Measurements from ENCODE around the gene KLHL25. TPM values are rescaled to one million over a fixed set of nuclear protein-coding genes. Genes with fewer than 3 reads are reported as not detected.

The KLHL25 gene
- total and polyA plus RNA-seq, 4 donors: 16.6 to 35.6 (median 25.6) TPM

DNA sequence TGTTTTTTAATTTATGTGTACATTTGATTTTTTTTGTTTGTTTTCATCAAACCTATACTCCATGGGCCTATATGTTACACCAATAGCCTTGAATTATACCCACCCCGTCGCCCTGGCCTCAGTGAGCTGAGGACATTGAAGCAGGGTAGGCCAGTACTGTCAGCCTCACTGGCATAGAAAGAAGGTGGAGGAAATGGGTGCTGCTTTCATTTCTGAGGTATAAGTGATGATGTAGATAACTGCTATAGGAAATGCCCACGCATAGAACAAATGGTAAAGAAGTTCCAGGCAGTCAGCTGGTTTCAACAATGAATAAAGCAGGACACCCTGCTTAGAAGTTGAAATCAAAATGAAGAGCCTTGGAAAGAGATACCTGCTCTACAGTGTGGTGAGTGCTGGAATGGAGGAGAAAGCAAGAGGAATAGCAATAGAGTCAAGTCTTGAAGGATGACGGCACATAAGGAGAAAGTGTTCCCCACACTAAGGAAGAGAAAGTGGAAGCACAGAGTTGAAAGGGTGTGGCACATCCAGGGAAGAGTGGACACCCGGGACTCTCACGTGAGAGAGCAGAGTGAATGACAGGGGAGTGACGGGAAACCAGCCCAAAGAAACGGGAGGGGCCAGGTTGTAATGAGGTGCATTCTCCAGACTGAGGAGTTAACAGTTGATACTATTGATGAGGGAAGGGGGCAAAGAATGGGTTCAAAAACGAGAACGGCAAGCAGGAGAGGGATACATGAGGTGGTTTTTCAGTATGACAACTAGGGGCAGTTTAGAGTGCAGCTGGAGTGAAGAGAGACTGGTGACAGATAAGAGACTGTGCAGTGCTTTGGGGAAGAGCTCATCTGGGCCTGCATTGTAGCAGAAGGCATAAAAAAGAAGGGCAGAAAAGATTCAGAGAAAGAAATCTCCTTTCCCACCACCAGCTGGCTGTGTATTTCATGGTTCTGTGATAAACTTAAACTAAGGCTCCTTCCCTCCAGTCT lies 70.5 kb downstream of the KLHL25 start:
- Histone ChIP-seq H3K36me3 (ENCODE audit: control insufficient read depth, insufficient read depth, low read length) (peaks cover 18% of the 10 kb centered on the region), H3K4me3 (ENCODE audit: low read depth, low read length) (no peak overlapping the region), H3K9me3 (ENCODE audit: control insufficient read depth, insufficient read depth, low read length) (no peaks in the 10 kb centered on the region), H3K27me3 (ENCODE audit: control insufficient read depth, insufficient read depth, low read length) (no peaks in the 10 kb centered on the region), H3K4me1 (ENCODE audit: control insufficient read depth, insufficient read depth, low read length) (no peaks in the 10 kb centered on the region), H3K27ac (ENCODE audit: low read depth, low read length) (peak overlapping the region; percentile 10)
- 70% methylated on average over 9 of the region's 10 CpGs for WGBS (ENCODE audit: insufficient coverage)
- no peak for DNase-seq (ENCODE audit: low read depth in 4 of 6, low spot score in 6 of 6)

DNA sequence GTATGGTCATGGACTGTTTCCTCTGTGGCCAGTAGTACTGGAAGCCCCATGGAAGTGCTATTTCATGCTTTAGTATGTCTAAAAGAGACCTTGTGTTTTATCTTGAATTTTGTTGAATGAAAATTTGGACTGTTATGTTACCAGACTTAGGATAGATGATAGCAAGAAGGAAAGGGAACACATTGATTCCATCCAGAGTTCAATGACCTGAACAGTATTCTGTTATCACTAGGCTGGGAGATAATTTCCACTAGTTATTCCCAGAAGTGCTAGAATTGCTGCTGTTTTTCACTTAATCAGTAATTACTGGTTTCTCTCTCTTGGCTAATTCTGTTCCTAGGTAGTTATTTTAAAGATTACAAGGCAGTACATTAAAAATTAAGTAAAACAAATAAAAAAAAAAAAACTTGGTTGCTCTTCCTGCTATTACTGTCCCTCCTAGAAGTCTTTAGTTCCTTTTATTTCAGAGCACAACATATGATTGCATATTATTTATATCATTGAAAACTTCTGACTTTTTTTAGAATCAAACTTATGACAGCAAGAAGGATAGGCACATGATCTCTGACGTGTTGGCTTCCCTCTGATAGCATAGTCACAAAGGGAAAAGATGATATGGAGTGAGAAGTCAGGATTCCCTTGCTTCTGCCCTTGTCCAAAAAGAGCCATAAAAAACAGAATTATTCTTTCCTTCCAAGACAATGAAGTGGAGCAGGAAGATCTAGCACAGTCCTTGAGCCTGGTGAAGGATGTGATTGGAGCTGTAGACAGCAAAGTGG lies 72.2 kb downstream of the KLHL25 start:
- Histone ChIP-seq H3K27me3 (ENCODE audit: control insufficient read depth, insufficient read depth, low read length) (no peaks in the 10 kb centered on the region), H3K4me1 (ENCODE audit: control insufficient read depth, insufficient read depth, low read length) (no peaks in the 10 kb centered on the region), H3K4me3 (ENCODE audit: low read depth, low read length) (no peak overlapping the region), H3K36me3 (ENCODE audit: control insufficient read depth, insufficient read depth, low read length) (peaks cover 20% of the 10 kb centered on the region), H3K27ac (ENCODE audit: low read depth, low read length) (no peak overlapping the region), H3K9me3 (ENCODE audit: control insufficient read depth, insufficient read depth, low read length) (no peaks in the 10 kb centered on the region)
- no peak for DNase-seq (ENCODE audit: low read depth in 4 of 6, low spot score in 6 of 6)
- WGBS (ENCODE audit: insufficient coverage): no CpG with 5 or more reads among the region's 1 CpG

DNA sequence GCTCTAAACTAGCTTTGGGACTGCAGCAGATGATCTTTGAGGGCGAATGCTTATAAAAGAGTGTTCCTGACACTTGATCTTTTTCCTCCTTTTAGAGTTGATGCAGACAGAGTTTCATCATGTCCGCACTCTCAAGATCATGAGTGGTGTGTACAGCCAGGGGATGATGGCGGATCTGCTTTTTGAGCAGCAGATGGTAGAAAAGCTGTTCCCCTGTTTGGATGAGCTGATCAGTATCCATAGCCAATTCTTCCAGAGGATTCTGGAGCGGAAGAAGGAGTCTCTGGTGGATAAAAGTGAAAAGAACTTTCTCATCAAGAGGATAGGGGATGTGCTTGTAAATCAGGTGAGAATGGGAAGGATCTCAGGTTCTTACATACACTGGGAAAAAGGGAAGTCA lies 75.7 kb downstream of the KLHL25 start:
- H3K4me1 ChIP-seq (ENCODE audit: control insufficient read depth, insufficient read depth, low read length): no peaks in the 10 kb centered on the region
- no peak overlapping the region for H3K4me3 ChIP-seq (ENCODE audit: low read depth, low read length)
- DNase-seq (ENCODE audit: low read depth in 4 of 6, low spot score in 6 of 6): peak in 1 of 6 donors; percentile 86
- H3K27me3 ChIP-seq (ENCODE audit: control insufficient read depth, insufficient read depth, low read length): no peaks in the 10 kb centered on the region
- H3K9me3 ChIP-seq (ENCODE audit: control insufficient read depth, insufficient read depth, low read length): no peaks in the 10 kb centered on the region
- H3K27ac ChIP-seq (ENCODE audit: low read depth, low read length): no peak overlapping the region
- peaks cover 16% of the 10 kb centered on the region for H3K36me3 ChIP-seq (ENCODE audit: control insufficient read depth, insufficient read depth, low read length)
- WGBS (ENCODE audit: insufficient coverage): 86% methylated on average over 3 of the region's 4 CpGs

DNA sequence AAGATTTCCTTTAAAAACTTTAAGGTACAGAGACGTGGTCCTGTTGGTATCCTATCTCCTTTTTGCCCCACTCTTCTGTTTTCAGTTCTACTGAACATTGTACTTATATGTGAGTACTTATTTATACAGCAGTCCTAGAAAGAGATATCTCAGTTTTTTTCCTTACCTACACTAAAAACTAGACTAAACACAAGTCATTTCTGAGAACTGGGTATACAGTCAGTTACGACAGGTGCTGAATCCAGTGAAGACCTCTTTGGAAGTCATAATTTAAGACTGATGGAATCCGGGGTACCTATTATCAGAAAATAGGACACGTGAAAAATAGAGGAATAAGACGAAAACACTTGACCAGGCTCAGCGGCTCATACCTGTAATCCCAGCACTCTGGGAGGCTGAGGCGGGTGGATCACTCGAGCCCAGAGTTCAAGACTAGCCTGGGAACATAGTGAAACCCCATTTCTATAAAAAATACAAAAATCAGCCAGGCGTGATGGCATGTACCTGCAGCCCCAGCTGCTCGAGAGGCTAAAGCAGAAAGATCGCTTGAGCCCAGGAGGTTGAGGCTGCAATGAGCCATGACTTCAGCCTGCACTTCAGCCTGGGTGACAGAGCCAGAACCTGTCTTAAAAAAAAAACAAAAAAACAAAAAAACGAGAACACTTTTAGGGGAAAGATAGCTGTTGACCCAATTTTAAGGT lies 76.3 kb downstream of the KLHL25 start:
- Histone ChIP-seq H3K27ac (ENCODE audit: low read depth, low read length) (no peak overlapping the region), H3K36me3 (ENCODE audit: control insufficient read depth, insufficient read depth, low read length) (peaks cover 16% of the 10 kb centered on the region)
- WGBS (ENCODE audit: insufficient coverage): 80% methylated on average over 5 of the region's 12 CpGs

DNA sequence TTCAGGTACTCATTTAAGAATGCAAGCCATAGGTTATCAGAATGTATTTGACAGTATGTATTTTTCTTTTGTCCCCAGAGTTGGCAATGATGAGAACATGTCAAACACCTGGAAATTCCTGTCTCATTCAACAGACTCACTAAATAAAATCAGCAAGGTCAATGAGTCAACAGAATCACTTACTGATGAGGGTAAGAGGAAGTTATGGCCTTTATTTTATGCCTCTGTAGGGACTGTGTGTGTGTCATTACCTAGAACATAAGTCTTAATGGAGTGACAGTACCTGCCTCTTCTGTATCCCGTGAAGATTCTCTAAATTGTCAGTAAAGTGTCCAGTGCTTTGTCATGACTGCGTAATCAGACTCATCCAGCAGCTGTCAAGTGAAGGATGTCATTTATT lies 77.5 kb downstream of the KLHL25 start:
- DNase-seq (ENCODE audit: low read depth in 4 of 6, low spot score in 6 of 6): no peak
- H3K27me3 ChIP-seq (ENCODE audit: control insufficient read depth, insufficient read depth, low read length): no peaks in the 10 kb centered on the region
- H3K27ac ChIP-seq (ENCODE audit: low read depth, low read length): no peak overlapping the region
- WGBS (ENCODE audit: insufficient coverage): 80% methylated on average over 1 of the region's 2 CpGs
- H3K4me1 ChIP-seq (ENCODE audit: control insufficient read depth, insufficient read depth, low read length): no peaks in the 10 kb centered on the region
- no peaks in the 10 kb centered on the region for H3K9me3 ChIP-seq (ENCODE audit: control insufficient read depth, insufficient read depth, low read length)
- peaks cover 16% of the 10 kb centered on the region for H3K36me3 ChIP-seq (ENCODE audit: control insufficient read depth, insufficient read depth, low read length)
- no peak overlapping the region for H3K4me3 ChIP-seq (ENCODE audit: low read depth, low read length)

More for the DNA sequence above, 76.3 kb downstream of the KLHL25 start:
- DNase-seq (ENCODE audit: low read depth in 4 of 6, low spot score in 6 of 6): no peak
- Histone ChIP-seq H3K27me3 (ENCODE audit: control insufficient read depth, insufficient read depth, low read length) (no peaks in the 10 kb centered on the region), H3K4me3 (ENCODE audit: low read depth, low read length) (no peak overlapping the region), H3K4me1 (ENCODE audit: control insufficient read depth, insufficient read depth, low read length) (no peaks in the 10 kb centered on the region), H3K9me3 (ENCODE audit: control insufficient read depth, insufficient read depth, low read length) (no peaks in the 10 kb centered on the region)

DNA sequence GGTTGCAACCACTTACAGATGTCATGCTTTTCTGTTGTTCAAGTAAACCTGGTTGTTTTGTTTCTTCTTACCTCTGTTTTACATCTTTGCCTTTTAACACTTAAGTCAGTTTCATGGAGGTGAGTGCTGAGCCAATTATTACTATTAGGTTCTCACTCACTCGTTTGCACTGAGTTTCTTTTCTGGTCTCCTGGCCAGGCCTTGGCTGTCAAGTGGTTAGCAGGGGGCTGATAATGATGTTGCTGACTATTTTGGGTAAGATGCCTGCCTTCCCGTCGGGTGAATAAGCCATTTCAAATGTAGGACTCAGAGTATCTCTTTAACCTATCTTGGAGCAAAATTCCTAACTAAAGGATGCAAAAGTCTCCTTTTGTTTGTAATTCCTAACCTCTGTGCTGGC lies 78.5 kb downstream of the KLHL25 start:
- DNase-seq (ENCODE audit: low read depth in 4 of 6, low spot score in 6 of 6): no peak
- Histone ChIP-seq H3K9me3 (ENCODE audit: control insufficient read depth, insufficient read depth, low read length) (no peaks in the 10 kb centered on the region), H3K27ac (ENCODE audit: low read depth, low read length) (no peak overlapping the region), H3K36me3 (ENCODE audit: control insufficient read depth, insufficient read depth, low read length) (peaks cover 20% of the 10 kb centered on the region), H3K4me1 (ENCODE audit: control insufficient read depth, insufficient read depth, low read length) (no peaks in the 10 kb centered on the region), H3K27me3 (ENCODE audit: control insufficient read depth, insufficient read depth, low read length) (no peaks in the 10 kb centered on the region), H3K4me3 (ENCODE audit: low read depth, low read length) (no peak overlapping the region)
- no CpG with 5 or more reads among the region's 3 CpGs for WGBS (ENCODE audit: insufficient coverage)

DNA sequence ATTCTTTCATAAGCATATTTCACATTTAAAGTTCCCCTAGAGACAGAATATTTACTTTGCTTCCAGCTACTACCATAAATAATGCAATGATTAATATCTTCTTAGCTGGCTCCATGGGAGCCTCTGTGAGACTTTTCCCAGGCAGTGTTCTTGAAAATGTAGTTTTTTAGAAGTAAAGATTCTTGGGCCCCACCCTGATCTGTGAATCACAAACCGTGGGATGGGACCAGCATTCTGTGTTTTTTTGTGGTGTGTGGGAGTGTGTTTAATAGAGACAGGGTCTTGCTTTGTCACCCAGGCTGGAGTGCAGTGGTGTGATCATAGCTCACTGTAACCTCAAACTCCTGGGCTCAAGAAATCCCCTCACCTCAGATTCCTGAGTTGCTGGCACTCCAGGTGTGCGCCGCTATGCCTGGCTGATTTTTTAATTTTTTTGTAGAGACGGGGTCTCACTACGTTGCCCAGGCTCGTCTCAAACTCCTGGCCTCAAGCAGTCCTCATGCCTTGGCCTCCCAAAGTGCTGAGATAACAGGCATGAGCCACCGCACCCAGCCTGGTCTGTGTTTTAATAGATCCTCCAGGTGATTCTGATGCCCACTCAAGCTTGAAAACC lies 83.0 kb downstream of the KLHL25 start:
- Histone ChIP-seq H3K27ac (ENCODE audit: low read depth, low read length) (no peak overlapping the region), H3K9me3 (ENCODE audit: control insufficient read depth, insufficient read depth, low read length) (no peaks in the 10 kb centered on the region), H3K27me3 (ENCODE audit: control insufficient read depth, insufficient read depth, low read length) (no peaks in the 10 kb centered on the region), H3K4me3 (ENCODE audit: low read depth, low read length) (no peak overlapping the region), H3K36me3 (ENCODE audit: control insufficient read depth, insufficient read depth, low read length) (peaks cover 11% of the 10 kb centered on the region), H3K4me1 (ENCODE audit: control insufficient read depth, insufficient read depth, low read length) (no peaks in the 10 kb centered on the region)
- WGBS (ENCODE audit: insufficient coverage): 96% methylated on average over 7 of the region's 7 CpGs
- DNase-seq (ENCODE audit: low read depth in 4 of 6, low spot score in 6 of 6): no peak

DNA sequence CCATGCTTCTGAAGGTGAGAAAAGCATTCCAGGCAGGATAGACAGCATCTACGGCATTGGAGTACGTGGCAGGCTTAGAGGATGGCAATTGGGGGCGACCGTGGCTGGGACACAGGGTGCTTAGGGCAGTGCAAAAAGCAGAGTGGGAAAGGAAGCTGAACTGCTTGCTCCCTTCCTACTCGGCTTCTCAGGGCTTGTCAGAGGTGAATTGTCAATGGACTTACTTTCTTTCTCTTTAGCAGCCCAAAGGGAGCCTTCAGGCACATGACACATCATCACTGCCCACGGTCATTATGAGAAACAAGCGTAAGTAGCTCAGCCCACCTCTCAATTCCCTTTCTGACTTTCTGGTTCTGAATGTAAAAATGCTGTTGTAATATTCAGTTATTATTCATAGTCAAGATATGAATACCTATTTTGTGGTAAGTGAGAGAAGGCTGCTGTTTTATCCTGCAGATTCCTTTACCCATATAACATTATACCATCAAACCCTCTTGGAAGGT lies 84.3 kb downstream of the KLHL25 start:
- 95% methylated on average over 5 of the region's 7 CpGs for WGBS (ENCODE audit: insufficient coverage)
- Histone ChIP-seq H3K27ac (ENCODE audit: low read depth, low read length) (no peak overlapping the region), H3K4me1 (ENCODE audit: control insufficient read depth, insufficient read depth, low read length) (no peaks in the 10 kb centered on the region), H3K4me3 (ENCODE audit: low read depth, low read length) (no peak overlapping the region), H3K36me3 (ENCODE audit: control insufficient read depth, insufficient read depth, low read length) (peaks cover 11% of the 10 kb centered on the region), H3K9me3 (ENCODE audit: control insufficient read depth, insufficient read depth, low read length) (no peaks in the 10 kb centered on the region), H3K27me3 (ENCODE audit: control insufficient read depth, insufficient read depth, low read length) (no peaks in the 10 kb centered on the region)
- DNase-seq (ENCODE audit: low read depth in 4 of 6, low spot score in 6 of 6): no peak

All from spinal cord (tissue), 10 donors.